Fibroblast of skin of right biceps (primary cell): Measurements from ENCODE around the gene RPRML.
A peak's percentile ranks its signal among the peaks of the same experiment; 100 is the strongest.
"Not testable (repeated sequence)": the region's sequence is repeated elsewhere in the genome, so short reads cannot be mapped to it uniquely, and the experiment has no call there.

ENCODE experiments used
- DNase-seq: peaks from one replicate; pipeline ENCODE4 v3.0.0-alpha.2; 2013

The RPRML gene

GRCh38 chr17:46975287-46975686, 3.8 kb downstream of the RPRML start:
- DNase-seq, result no peak

DNA sequence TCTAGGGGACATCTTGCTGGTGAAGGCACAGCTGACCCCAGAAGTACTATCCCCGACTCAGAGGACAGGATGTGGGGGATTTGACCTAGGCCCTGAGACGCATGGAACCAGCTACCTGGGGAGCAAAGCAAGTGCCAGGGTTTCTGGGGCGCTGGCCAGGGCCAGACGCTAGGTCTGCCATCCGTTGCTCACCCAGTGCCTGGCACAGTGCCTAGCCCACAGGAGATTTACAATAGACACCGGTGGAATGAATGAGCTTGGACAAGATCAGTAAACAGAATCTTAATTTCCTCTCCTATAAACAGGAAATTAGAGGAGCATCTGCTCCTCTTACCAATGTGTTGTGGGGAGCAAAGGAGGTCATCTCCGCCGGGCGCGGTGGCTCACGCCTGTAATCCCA, 5.0 kb downstream of the RPRML start:
- no peak for DNase-seq

DNA sequence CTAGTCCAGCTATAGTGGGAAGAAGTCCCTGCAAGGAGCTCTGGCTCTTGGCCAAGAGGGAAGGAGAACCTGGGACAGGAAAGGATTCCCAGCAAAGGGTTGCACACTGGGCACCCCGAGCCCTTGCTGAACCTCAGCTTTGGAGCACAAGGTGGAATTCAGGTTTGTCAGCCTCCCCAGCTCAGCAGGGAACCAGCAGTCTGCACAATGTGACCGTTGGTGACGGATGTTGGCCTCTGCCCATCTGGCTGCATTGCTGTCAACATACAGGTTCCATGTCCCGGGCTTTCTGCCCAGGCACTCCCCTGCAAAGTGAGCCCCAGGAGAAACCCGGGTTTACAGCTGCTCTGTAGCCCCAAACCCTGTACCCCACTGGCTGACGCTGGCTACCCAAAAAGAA, 6.7 kb downstream of the RPRML start:
- DNase-seq, result no peak

DNA sequence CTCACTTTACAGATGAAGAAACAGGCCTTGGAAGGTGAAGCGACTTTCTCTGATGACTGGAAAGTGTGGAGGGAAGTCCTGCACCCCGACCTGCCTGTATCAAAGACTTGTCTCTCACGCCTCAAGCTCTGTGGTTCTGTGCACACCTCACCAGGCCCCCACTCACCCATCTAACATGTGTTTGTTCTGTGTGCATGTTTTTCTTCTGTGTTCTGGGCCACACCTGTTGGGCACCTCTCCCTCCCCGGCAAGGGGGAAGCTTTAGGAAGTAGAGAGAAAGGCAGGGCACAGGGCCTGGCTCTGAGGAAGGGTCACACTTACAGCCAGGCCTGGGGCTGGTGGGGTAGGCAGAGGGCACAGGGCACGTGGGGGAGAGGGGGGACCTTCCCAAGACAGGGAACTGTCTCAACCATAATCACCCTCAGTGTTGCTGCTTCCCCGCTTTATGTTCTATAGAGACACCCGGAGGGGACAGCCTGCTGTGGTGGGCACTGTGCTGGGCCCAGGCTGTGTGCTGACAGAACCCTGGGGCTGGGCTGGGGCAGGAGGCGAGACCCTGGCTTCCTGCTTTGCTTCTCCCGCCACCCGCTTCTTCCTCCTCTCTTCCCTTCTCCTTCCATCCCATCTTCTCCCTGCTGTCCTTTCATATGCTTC, 7.3 kb downstream of the RPRML start:
- no peak for DNase-seq

- DNase-seq, result no peak
These were observed 10.2 kb downstream of the RPRML start for GRCh38 chr17:46968896-46969295.

DNA sequence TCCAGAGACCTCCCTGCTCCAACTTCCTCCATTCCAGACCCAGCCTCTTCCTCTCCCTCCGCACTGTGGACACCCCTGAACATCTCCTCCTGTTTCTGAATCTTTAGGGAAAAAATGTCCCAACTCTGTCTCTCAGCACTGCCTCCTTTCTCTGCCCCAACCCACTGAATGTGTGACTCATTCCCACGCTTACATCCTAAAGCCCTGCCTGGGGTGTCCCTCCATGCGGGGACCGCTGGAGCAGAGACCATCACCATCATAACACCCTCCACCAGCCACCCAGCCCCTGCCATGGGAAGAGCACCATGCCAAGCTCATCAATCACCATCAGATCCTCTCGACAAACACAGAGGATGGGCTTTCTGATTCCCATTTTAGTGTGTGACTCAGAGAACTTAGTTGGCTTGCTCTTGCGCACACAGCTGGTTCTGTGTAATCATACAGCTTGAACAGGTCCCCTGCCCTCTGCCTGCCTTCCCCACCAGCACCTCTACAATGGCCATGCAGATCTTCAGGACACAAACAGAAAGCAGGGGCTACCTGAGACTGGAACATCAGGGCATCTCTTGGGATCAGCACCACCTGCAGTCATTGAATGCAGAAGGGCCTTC, 10.7 kb downstream of the RPRML start:
- no peak for DNase-seq

DNA sequence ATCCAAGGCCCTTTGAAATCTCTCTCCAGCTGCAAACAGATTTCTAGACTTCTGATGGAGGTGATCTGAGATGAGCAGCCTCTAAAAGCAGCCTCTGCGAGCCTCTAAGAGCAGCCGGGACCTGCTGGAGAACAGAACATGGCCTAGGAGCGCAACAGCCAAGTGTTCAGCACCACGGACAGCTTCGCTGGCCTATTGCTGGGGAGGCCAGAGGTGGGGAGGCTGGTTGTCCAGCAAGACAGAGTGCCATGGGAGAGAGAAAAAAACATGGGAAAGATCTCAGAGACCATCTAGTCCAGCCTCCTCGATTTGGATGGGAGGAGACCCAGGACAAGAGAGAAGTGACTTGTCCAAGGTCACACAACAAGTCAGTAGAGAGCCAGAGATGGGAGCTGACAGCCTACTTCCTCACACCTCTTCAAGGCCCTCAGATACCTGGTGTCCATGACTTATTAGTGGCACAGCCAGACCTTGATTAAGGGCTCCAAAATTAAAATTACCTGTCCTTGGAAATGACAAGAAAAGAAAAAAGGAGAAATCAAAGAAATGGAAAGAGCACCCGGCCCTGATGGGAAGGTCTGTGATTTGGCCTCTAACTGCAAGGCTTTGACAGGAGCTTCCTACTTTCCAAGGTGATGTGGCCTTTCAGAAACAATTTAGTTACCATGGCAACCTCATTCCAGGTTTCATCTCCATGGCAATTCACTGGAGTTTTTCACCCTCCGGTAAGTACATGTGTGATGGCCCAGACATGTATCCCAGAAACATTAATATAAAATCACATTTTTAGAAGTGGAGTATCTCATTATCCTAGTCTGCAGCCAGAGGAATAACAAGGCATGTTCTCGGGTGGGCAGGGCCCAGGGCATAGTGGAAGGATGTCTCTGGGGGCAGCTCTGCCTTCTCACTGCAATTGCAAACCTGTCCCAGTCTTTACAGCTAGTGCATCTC, 14.5 kb downstream of the RPRML start:
- DNase-seq, result peak; percentile 22

GRCh38 chr17:46963571-46963970, 15.5 kb downstream of the RPRML start:
- no peak for DNase-seq

GRCh38 chr17:46962374-46962790, 16.7 kb downstream of the RPRML start:
- peak; percentile 76 for DNase-seq

DNA sequence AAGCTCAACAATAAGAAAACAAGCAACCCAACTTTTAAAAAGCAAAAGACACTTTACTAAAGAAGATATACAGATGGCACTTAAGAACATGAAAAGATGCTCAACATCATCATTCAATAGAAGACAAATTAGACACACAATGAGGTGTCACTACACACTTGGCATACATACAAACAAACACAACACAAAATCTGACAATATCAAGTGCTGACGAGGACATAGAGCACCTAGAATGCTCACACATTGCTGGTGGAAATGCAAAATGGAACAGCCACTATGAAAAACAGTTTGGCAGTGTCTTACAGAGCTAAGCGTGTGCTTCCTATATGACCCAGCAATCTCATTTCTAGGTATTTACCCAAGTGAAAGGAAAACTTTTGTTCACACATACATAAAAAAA, 18.9 kb downstream of the RPRML start:
- no peak for DNase-seq

DNA sequence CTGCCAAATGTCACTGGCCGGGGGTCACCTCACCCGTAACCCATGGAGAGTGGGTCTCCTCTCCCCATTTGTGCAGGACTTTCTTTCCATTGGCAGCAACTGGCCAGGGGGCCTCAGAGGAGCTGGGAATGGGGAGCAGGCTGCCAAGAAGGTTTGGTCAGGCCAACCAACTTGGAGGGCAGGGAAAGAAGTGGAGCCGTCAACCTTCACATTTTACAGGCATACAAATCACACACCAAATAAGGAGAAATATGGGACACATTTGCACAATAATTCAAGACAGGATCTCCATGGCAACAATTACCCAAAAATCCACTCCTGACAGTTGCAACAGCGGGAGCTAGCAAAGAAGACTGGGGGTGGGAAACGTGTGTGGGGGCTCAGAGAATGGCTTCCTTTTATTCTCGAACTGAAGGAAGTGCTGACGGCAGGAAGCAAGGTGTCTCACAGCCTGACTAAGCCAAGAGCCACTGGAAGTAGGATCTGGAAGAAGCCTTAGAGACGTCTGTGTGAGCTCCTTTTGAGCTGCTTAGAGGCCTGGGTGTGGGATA, 20.9 kb downstream of the RPRML start:
- DNase-seq, result peak; percentile 36

GRCh38 chr17:46953191-46953590, 25.9 kb downstream of the RPRML start:
- not testable (repeated sequence) for DNase-seq

DNA sequence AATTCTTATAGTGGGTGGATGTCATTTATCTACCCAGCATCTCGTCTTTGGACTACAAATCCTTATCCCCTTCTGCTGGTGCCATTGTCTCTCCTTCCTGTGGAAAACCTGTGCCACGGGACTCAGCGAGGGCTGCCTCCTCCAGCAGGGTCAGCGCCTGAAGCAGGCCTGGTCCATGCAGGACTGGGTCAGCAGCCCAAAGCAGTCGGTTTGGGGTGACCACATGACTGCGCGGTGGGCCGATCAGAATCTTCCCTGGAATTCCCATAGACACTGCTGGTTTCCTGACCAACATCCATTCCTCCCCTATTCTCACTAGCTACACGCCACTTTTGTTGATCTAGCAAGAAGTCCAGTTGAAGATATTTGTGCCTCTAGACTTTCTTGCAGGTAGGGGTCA, 26.9 kb downstream of the RPRML start:
- no peak for DNase-seq

DNA sequence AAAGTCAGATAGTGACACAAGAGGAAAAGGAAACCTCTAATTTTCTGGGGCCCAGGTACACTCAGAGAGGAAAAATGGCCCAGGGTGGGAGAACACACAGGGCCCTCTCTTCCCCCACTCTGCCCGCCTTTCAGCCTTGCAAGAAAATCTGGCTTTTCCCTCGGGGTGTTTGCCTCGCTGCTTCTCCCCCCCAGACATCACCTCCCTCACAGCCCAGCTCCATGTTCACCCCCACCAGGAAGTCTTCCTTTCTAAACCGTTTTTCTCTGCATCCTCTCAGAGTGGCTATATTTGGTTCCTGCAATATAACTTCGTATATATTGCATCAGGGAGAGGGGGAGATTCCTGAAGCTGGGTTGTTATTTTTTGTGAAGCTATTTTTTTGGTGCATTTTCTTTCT, 27.3 kb downstream of the RPRML start:
- no peak for DNase-seq

- DNase-seq, result no peak
These were observed 27.9 kb downstream of the RPRML start for GRCh38 chr17:46950997-46951621.

GRCh38 chr17:46950342-46950996, 28.6 kb downstream of the RPRML start:
- no peak for DNase-seq

- no peak for DNase-seq
These were observed 29.5 kb downstream of the RPRML start for GRCh38 chr17:46949291-46950174.

DNA sequence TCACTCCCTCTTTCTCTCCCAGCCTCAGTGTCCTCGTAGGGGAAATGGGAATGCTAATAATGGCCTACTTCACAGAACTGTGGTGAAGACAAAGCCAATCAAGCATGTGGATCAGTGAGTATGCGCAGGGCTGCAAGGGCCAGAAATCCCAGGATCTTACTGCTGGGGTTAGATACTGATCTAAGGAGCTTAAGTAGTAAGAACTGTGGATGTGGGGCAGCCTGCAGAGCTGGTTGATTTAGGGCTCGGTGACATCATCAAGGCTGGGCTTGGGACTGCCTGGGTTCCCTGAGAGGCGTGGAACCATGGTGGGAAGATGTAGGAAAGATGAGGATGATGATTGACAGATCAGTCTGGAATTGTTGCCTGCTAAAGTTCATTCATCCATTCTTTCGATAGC, 30.5 kb downstream of the RPRML start:
- DNase-seq, result no peak

- DNase-seq, result no peak
These were observed 31.8 kb downstream of the RPRML start for GRCh38 chr17:46947216-46947615.

GRCh38 chr17:46944931-46945330, 34.1 kb downstream of the RPRML start:
- DNase-seq, result no peak
